Brain microvascular endothelial cell (primary cell): ENCODE results near the gene KCNIP4.
"Not testable (repeated sequence)": the region's sequence is repeated elsewhere in the genome, so short reads cannot be mapped to it uniquely, and the experiment has no call there.

Source experiments
- DNase-seq: peaks from one replicate; pipeline ENCODE4 v3.0.0-alpha.2; 2020
- H3K27ac ChIP-seq: fragments of 250-450 bp; sonication (Bioruptor Pico); 2 replicates; pipeline ENCODE4 v1.5.1; 2020; ENCODE audit warnings: mild to moderate bottlenecking, moderate library complexity
- H3K27me3 ChIP-seq: fragments of 250-450 bp; sonication (Bioruptor Pico); replicated peaks from 2 replicates; pipeline ENCODE4 v1.5.1; 2020; ENCODE audit warnings: mild to moderate bottlenecking
- H3K36me3 ChIP-seq: fragments of 250-450 bp; sonication (Bioruptor Pico); replicated peaks from 2 replicates; pipeline ENCODE4 v1.5.1; 2020; ENCODE audit warnings: mild to moderate bottlenecking
- H3K4me3 ChIP-seq: 2 replicates; pipeline ENCODE4 v1.5.1; 2011; ENCODE audit warnings: low read depth, mild to moderate bottlenecking, control low read depth, low read length, moderate library complexity
- in situ Hi-C: cut with HindIII; loops from 2 replicates; pipeline ENCODE4 v1.10.0; 2017; ENCODE audit warnings: low sequenced_read_pairs, low pct_ligation_motif_present
- TF ChIP-seq, protein P1 (sequence below): IDR thresholded peaks from 2 replicates; pipeline ENCODE4 v1.5.1; 2011; ENCODE audit warnings: low read depth, mild to moderate bottlenecking, moderate library complexity, low read length, control low read depth, inconsistent platforms; ENCODE audit errors: missing control alignments

KCNIP4 gene

DNA sequence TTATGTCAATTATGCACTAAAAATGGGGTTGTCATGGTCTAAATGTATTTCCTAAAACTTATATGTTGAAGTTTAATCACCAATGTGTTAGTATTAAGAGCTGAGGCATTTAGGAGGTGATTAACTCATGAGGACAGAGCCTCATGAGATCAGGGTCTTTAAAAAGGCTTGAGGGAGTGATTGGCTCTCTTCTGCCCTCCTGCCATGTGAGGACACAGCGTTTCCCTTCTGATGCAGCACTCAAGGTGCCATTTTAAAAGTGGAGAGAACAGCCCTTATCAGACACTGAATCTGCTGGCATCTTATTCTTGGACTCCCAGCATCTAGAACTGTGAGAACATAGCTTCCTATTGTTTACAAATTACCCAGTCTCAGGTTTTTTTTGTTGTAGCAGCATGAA, 581.7 kb downstream of the KCNIP4 start:
- no peak for DNase-seq
- Histone ChIP-seq H3K36me3 (no peaks in the 10 kb centered on the region), H3K27ac (no peak overlapping the region), H3K27me3 (no peaks in the 10 kb centered on the region), H3K4me3 (no peak overlapping the region)
- in situ Hi-C loops, result no loop called here
- TF ChIP-seq, protein P1, sequence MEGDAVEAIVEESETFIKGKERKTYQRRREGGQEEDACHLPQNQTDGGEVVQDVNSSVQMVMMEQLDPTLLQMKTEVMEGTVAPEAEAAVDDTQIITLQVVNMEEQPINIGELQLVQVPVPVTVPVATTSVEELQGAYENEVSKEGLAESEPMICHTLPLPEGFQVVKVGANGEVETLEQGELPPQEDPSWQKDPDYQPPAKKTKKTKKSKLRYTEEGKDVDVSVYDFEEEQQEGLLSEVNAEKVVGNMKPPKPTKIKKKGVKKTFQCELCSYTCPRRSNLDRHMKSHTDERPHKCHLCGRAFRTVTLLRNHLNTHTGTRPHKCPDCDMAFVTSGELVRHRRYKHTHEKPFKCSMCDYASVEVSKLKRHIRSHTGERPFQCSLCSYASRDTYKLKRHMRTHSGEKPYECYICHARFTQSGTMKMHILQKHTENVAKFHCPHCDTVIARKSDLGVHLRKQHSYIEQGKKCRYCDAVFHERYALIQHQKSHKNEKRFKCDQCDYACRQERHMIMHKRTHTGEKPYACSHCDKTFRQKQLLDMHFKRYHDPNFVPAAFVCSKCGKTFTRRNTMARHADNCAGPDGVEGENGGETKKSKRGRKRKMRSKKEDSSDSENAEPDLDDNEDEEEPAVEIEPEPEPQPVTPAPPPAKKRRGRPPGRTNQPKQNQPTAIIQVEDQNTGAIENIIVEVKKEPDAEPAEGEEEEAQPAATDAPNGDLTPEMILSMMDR, result no peak

DNA sequence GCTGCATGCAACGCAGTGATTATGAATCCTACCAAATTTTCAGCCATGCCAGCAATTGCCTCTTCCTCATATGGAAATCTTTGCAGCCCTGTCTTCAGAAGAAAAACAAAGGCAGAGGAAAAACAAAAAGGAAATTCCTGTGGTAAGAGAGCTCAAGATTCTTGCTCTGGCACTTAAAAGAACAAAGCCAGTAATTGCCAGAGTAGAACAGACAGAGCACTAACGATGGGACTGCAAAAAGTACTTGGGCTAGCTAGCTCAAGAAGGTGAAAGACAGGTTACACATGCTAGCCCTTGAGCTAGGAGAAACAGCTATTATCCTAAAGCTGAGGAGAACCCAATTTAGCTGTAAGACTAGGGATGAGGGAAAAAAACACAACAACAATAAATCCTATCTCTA, 582.3 kb downstream of the KCNIP4 start:
- H3K27ac ChIP-seq, result no peak overlapping the region
- no peak overlapping the region for H3K4me3 ChIP-seq
- TF ChIP-seq, protein P1, result no peak
- no peaks in the 10 kb centered on the region for H3K36me3 ChIP-seq
- no peak for DNase-seq
- in situ Hi-C loops, result no loop called here
- no peaks in the 10 kb centered on the region for H3K27me3 ChIP-seq

DNA sequence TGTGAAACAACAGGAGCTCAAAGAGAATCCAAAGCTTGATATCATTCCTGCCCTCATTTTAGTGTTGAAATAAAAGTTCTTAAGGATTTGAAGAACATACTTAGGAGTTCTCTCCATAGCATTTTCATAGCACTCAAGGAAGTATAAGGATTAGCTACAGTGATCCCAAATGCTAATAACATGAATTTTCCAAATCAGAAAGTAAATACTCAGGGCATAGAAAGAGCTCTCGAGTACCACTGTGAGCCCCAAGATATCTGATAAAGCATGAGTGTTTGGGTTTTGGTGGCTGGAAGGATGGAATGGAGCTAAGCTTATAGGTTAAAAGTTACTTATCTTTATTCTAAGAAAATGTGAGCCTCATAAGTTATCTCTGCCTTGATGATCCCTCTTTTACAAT, 584.9 kb downstream of the KCNIP4 start:
- H3K27me3 ChIP-seq, result no peaks in the 10 kb centered on the region
- no peak for DNase-seq
- in situ Hi-C loops, result no loop called here
- no peaks in the 10 kb centered on the region for H3K36me3 ChIP-seq
- TF ChIP-seq, protein P1, result no peak
- no peak overlapping the region for H3K4me3 ChIP-seq
- no peak overlapping the region for H3K27ac ChIP-seq

DNA sequence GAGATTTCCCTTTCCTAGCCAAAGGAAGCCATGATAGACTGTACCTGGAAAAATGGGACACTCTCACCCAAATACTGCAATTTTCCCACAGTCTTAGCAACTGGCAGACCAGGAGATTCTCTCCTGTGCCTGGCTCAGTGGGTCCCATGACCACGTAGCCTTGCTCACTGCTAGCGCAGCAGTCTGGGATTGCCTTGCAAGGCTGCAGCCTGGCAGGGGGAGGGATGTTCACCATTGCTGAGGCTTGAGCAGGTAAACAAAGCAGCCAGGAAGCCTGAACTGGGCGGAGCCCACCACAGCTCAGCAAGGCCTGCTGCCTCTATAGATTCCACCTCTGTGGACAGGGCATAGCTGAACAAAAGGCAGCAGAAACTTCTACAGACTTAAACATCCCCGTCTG, 596.2 kb downstream of the KCNIP4 start:
- in situ Hi-C loops, H3K4me3 ChIP-seq, H3K27me3 ChIP-seq, H3K27ac ChIP-seq, H3K36me3 ChIP-seq, DNase-seq: not testable (repeated sequence)

DNA sequence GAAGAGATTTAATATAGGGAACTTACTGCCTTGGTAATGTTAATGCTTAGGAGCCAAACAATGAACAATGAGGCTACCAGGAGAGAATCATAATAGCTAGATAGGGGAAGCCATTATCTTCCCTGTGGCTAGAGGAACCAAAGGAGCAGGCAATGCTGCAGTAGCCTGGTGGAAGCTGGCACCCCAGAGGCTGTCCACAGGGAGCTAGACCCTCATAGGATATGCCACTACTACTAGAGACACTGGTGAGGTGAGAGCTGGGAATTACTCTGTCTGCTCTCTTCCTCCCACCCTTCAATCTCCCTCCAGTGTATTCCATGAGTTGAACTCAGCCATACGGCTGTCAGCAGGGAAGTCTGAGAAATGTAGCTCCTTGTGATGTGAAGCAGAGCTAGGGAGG, 601.4 kb downstream of the KCNIP4 start:
- H3K27me3 ChIP-seq, result no peaks in the 10 kb centered on the region
- TF ChIP-seq, protein P1, result no peak
- H3K4me3 ChIP-seq, result no peak overlapping the region
- H3K36me3 ChIP-seq, result no peaks in the 10 kb centered on the region
- H3K27ac ChIP-seq, result no peak overlapping the region
- no peak for DNase-seq
- in situ Hi-C loops, result no loop called here

DNA sequence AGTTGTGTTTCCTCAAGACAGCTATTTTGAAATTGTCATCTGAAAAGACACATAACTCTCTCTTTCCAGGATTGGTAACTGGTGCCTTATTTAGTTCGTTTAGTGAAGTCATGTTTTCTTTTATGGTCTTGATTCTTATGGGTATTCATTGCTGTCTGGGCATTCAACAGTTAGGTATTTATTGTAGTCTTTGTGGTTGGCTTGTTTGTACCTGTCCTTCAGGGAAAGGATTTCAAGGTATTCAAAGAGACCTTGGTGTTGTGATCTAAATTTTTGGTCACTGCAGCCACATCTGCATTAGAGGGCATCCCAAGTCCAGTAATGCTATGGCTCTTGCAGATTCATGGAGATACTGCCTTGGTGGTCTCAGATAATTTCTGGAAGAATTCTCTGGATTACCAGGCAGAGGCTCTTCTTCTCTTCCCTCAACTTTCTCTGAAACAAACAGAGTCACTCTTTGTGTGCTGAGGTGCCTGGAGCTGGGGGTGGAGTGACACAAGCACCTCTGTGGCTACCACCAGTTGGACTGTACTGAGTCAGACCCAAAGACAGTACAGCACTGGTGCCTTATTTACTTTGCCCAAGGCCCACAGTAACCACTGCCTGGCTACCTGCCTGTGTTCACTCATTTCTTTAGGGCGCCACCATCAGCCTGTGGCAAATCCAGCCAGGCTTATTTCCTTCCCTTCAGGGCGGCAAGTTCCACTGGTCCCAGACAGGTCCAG, 620.4 kb downstream of the KCNIP4 start:
- H3K27me3 ChIP-seq, result no peaks in the 10 kb centered on the region
- in situ Hi-C loops, result no loop called here
- H3K36me3 ChIP-seq, result no peaks in the 10 kb centered on the region
- H3K27ac ChIP-seq, result no peak overlapping the region
- TF ChIP-seq, protein P1, result no peak
- H3K4me3 ChIP-seq, result no peak overlapping the region
- DNase-seq, result no peak
